SK-N-SH treated with all-trans-retinoic acid at 6 μM for 48 hours (cell line): ENCODE data around the gene SPACA9.

Experiments used
- ATAC-seq: fragments of 200-7000 bp; cut with Tn5 transposase; 3 replicates; pipeline ENCODE4 v1.9.1; 2020; ENCODE audit warnings: mild to moderate bottlenecking, moderate library complexity
- ARNTL ChIP-seq: fragments of 450-650 bp; formaldehyde crosslinking; IDR thresholded peaks from 2 replicates; pipeline ENCODE4 v1.5.0; 2020; ENCODE audit warnings: low read depth, mild to moderate bottlenecking, moderate library complexity, borderline replicate concordance
- BACH2 ChIP-seq: fragments of 250-450 bp; sonication (Bioruptor Pico); IDR thresholded peaks from 2 replicates; pipeline ENCODE4 v1.9.0; 2021; ENCODE audit warnings: mild to moderate bottlenecking, borderline replicate concordance
- GLIS3 ChIP-seq: fragments of 250-450 bp; sonication (Bioruptor Pico); IDR thresholded peaks from 2 replicates; pipeline ENCODE4 v1.5.0; 2020; ENCODE audit warnings: mild to moderate bottlenecking, moderate library complexity
- ISL1 ChIP-seq: fragments of 250-450 bp; sonication (Bioruptor Pico); IDR thresholded peaks from 2 replicates; pipeline ENCODE4 v2.1.2; 2022; ENCODE audit warnings: mild to moderate bottlenecking, moderate library complexity
- OSR1 ChIP-seq: fragments of 250-450 bp; sonication (Bioruptor Pico); IDR thresholded peaks from 2 replicates; pipeline ENCODE4 v1.8.0; 2022; ENCODE audit warnings: moderate library complexity, mild to moderate bottlenecking, inconsistent platforms
- PPARA ChIP-seq: fragments of 250-450 bp; sonication (Bioruptor Pico); IDR thresholded peaks from 2 replicates; pipeline ENCODE4 v1.5.0; 2020; ENCODE audit warnings: mild to moderate bottlenecking, borderline replicate concordance
- RARB ChIP-seq: fragments of 250-450 bp; sonication (Bioruptor Pico); IDR thresholded peaks from 2 replicates; pipeline ENCODE4 v1.8.0; 2021; ENCODE audit warnings: mild to moderate bottlenecking, moderate library complexity
- SNAI2 ChIP-seq: fragments of 250-450 bp; sonication (Bioruptor Pico); IDR thresholded peaks from 2 replicates; pipeline ENCODE4 v1.5.0; 2020; ENCODE audit warnings: mild to moderate bottlenecking, moderate library complexity
- TOX ChIP-seq: fragments of 250-450 bp; sonication (Bioruptor Pico); IDR thresholded peaks from 2 replicates; pipeline ENCODE4 v1.8.0; 2021; ENCODE audit warnings: mild to moderate bottlenecking, moderate library complexity, borderline replicate concordance
- ZC3H10 ChIP-seq: fragments of 250-450 bp; sonication (Bioruptor Pico); IDR thresholded peaks from 2 replicates; pipeline ENCODE4 v1.5.1; 2021; ENCODE audit warnings: mild to moderate bottlenecking, moderate library complexity
- ZFP3 ChIP-seq: fragments of 250-450 bp; sonication (Bioruptor Pico); IDR thresholded peaks from 2 replicates; pipeline ENCODE4 v1.5.0; 2020; ENCODE audit warnings: mild to moderate bottlenecking, moderate library complexity
- ZFP30 ChIP-seq: fragments of 450-650 bp; formaldehyde crosslinking; IDR thresholded peaks from 2 replicates; pipeline ENCODE4 v1.5.0; 2022; ENCODE audit warnings: mild to moderate bottlenecking, moderate library complexity
- ZNF565 ChIP-seq: fragments of 450-650 bp; formaldehyde crosslinking; conservative IDR thresholded peaks from 2 replicates; pipeline ENCODE4 v1.5.0; 2020; ENCODE audit warnings: low read depth, mild to moderate bottlenecking, moderate library complexity
- ZNF70 ChIP-seq: fragments of 450-650 bp; formaldehyde crosslinking; IDR thresholded peaks from 2 replicates; pipeline ENCODE4 v1.5.0; 2020; ENCODE audit warnings: mild to moderate bottlenecking, moderate library complexity
- ZNF8 ChIP-seq: fragments of 450-650 bp; formaldehyde crosslinking; IDR thresholded peaks from 2 replicates; pipeline ENCODE4 v1.5.0; 2020; ENCODE audit warnings: mild to moderate bottlenecking, moderate library complexity
- TF ChIP-seq, protein P1 (sequence below): fragments of 250-450 bp; sonication (Bioruptor Pico); IDR thresholded peaks from 2 replicates; pipeline ENCODE4 v1.5.1; 2021; ENCODE audit warnings: mild to moderate bottlenecking, moderate library complexity
- TF ChIP-seq, protein P2 (sequence below): fragments of 250-450 bp; sonication (Bioruptor Pico); IDR thresholded peaks from 2 replicates; pipeline ENCODE4 v1.5.0; 2020; ENCODE audit warnings: mild to moderate bottlenecking, moderate library complexity
- TF ChIP-seq, protein P3 (sequence below): fragments of 250-450 bp; sonication (Bioruptor Pico); IDR thresholded peaks from 2 replicates; pipeline ENCODE4 v1.5.1; 2020; ENCODE audit warnings: low read depth, mild to moderate bottlenecking, moderate library complexity
- TF ChIP-seq, protein P4 (sequence below): fragments of 250-450 bp; sonication (Bioruptor Pico); IDR thresholded peaks from 2 replicates; pipeline ENCODE4 v1.8.0; 2020; ENCODE audit warnings: mild to moderate bottlenecking, moderate library complexity, borderline replicate concordance
- TF ChIP-seq, protein P5 (sequence below): fragments of 250-450 bp; sonication (Bioruptor Pico); IDR thresholded peaks from 2 replicates; pipeline ENCODE4 v1.8.0; 2021; ENCODE audit warnings: low read depth, mild to moderate bottlenecking, moderate library complexity, borderline replicate concordance

Gene SPACA9

DNA sequence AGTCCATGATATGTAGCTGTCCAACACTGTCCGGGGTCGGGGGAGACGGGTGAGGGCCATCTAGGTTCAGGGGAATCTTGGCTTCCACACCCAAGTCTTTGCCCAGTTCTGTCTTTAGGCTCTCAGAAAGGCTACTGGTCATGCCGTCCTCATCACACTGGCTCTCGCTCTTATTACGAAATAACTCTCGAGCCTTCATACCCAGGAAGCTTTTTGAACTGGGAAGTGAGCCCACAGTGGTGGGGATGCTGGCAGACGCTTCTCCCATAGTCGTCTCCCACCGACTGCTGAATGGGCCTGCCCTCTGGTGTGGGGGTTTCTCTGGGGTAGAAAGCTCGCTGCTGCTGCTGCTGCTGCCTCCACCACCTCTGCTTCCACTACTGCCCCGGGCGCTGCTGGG, 17.6 kb downstream of the SPACA9 start:
- TF ChIP-seq ZFP30 (CRISPR knock-in tag) (no peak), OSR1 (no peak), ZNF8 (CRISPR knock-in tag) (no peak), SNAI2 (CRISPR knock-in tag) (no peak), PPARA (CRISPR knock-in tag) (no peak), ZNF70 (CRISPR knock-in tag) (no peak), GLIS3 (CRISPR knock-in tag) (no peak)
- TF ChIP-seq, protein P1, sequence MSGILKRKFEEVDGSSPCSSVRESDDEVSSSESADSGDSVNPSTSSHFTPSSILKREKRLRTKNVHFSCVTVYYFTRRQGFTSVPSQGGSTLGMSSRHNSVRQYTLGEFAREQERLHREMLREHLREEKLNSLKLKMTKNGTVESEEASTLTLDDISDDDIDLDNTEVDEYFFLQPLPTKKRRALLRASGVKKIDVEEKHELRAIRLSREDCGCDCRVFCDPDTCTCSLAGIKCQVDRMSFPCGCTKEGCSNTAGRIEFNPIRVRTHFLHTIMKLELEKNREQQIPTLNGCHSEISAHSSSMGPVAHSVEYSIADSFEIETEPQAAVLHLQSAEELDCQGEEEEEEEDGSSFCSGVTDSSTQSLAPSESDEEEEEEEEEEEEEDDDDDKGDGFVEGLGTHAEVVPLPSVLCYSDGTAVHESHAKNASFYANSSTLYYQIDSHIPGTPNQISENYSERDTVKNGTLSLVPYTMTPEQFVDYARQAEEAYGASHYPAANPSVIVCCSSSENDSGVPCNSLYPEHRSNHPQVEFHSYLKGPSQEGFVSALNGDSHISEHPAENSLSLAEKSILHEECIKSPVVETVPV (CRISPR knock-in tag): no peak
- TF ChIP-seq, protein P2, sequence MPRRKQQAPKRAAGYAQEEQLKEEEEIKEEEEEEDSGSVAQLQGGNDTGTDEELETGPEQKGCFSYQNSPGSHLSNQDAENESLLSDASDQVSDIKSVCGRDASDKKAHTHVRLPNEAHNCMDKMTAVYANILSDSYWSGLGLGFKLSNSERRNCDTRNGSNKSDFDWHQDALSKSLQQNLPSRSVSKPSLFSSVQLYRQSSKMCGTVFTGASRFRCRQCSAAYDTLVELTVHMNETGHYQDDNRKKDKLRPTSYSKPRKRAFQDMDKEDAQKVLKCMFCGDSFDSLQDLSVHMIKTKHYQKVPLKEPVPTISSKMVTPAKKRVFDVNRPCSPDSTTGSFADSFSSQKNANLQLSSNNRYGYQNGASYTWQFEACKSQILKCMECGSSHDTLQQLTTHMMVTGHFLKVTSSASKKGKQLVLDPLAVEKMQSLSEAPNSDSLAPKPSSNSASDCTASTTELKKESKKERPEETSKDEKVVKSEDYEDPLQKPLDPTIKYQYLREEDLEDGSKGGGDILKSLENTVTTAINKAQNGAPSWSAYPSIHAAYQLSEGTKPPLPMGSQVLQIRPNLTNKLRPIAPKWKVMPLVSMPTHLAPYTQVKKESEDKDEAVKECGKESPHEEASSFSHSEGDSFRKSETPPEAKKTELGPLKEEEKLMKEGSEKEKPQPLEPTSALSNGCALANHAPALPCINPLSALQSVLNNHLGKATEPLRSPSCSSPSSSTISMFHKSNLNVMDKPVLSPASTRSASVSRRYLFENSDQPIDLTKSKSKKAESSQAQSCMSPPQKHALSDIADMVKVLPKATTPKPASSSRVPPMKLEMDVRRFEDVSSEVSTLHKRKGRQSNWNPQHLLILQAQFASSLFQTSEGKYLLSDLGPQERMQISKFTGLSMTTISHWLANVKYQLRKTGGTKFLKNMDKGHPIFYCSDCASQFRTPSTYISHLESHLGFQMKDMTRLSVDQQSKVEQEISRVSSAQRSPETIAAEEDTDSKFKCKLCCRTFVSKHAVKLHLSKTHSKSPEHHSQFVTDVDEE (CRISPR knock-in tag): no peak

DNA sequence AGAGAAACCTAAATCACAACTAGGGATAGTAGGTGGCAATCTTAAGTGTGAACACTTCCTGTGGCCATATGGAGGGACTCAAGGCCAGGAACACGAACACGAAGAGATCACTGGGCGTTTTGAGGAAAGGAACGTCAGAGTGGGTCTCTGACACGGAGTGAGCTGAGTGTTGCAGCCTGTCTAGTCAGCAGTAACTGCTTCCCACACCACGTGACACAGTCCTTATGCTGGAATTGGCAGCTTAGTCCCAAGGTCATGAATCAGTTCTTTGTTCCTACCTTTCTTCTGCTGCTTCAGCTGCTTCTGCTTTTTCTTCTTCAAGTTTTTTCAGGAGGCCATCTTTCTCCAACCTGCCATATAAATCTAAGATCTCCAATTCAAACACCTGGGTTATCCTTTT, 18.2 kb downstream of the SPACA9 start:
- no peak for ATAC-seq
- TF ChIP-seq, protein P3, sequence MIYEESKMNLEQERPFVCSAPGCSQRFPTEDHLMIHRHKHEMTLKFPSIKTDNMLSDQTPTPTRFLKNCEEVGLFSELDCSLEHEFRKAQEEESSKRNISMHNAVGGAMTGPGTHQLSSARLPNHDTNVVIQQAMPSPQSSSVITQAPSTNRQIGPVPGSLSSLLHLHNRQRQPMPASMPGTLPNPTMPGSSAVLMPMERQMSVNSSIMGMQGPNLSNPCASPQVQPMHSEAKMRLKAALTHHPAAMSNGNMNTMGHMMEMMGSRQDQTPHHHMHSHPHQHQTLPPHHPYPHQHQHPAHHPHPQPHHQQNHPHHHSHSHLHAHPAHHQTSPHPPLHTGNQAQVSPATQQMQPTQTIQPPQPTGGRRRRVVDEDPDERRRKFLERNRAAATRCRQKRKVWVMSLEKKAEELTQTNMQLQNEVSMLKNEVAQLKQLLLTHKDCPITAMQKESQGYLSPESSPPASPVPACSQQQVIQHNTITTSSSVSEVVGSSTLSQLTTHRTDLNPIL (CRISPR knock-in tag): no peak
- TF ChIP-seq SNAI2 (CRISPR knock-in tag) (no peak), ZC3H10 (CRISPR knock-in tag) (no peak), ISL1 (CRISPR knock-in tag) (no peak), ARNTL (CRISPR knock-in tag) (no peak), TOX (CRISPR knock-in tag) (no peak), ZNF8 (CRISPR knock-in tag) (no peak), GLIS3 (CRISPR knock-in tag) (no peak)
- TF ChIP-seq, protein P4, sequence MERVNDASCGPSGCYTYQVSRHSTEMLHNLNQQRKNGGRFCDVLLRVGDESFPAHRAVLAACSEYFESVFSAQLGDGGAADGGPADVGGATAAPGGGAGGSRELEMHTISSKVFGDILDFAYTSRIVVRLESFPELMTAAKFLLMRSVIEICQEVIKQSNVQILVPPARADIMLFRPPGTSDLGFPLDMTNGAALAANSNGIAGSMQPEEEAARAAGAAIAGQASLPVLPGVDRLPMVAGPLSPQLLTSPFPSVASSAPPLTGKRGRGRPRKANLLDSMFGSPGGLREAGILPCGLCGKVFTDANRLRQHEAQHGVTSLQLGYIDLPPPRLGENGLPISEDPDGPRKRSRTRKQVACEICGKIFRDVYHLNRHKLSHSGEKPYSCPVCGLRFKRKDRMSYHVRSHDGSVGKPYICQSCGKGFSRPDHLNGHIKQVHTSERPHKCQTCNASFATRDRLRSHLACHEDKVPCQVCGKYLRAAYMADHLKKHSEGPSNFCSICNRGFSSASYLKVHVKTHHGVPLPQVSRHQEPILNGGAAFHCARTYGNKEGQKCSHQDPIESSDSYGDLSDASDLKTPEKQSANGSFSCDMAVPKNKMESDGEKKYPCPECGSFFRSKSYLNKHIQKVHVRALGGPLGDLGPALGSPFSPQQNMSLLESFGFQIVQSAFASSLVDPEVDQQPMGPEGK (CRISPR knock-in tag): no peak
- TF ChIP-seq, protein P5, sequence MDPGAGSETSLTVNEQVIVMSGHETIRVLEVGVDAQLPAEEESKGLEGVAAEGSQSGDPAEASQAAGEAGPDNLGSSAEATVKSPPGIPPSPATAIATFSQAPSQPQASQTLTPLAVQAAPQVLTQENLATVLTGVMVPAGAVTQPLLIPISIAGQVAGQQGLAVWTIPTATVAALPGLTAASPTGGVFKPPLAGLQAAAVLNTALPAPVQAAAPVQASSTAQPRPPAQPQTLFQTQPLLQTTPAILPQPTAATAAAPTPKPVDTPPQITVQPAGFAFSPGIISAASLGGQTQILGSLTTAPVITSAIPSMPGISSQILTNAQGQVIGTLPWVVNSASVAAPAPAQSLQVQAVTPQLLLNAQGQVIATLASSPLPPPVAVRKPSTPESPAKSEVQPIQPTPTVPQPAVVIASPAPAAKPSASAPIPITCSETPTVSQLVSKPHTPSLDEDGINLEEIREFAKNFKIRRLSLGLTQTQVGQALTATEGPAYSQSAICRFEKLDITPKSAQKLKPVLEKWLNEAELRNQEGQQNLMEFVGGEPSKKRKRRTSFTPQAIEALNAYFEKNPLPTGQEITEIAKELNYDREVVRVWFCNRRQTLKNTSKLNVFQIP (CRISPR knock-in tag): no peak

More for the DNA sequence above, 17.6 kb downstream of the SPACA9 start:
- no peak for ATAC-seq

DNA sequence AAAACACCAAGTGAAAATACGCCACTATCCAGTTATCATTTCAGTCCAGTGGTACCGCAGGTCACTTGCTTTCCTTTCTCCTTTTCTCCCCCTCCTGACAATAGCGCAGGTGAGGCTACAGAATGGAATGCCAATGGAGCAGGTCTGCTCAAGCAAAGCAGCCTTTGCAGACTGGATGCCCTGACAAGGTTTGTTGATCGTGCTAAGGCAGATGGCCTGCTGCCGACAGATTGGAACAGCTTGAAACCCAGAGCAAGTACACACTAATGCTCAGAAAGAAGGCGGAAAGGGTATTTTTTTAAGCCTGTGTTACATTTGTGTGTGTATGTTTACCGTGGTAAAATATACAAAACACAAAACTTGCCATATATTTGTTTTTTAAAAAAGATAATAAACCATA, 19.4 kb downstream of the SPACA9 start:
- no peak for ATAC-seq
- TF ChIP-seq PPARA (CRISPR knock-in tag): no peak
- no peak for TF ChIP-seq ZNF70 (CRISPR knock-in tag)
- no peak for TF ChIP-seq BACH2 (CRISPR knock-in tag)
- no peak for TF ChIP-seq RARB (CRISPR knock-in tag)
- TF ChIP-seq, protein P2 (CRISPR knock-in tag): no peak
- no peak for TF ChIP-seq TOX (CRISPR knock-in tag)
- no peak for TF ChIP-seq ZC3H10 (CRISPR knock-in tag)
- no peak for TF ChIP-seq SNAI2 (CRISPR knock-in tag)
- TF ChIP-seq OSR1: no peak
- TF ChIP-seq, protein P5 (CRISPR knock-in tag): no peak
- TF ChIP-seq ZNF8 (CRISPR knock-in tag): no peak
- TF ChIP-seq, protein P1 (CRISPR knock-in tag): no peak
- TF ChIP-seq ZNF565 (CRISPR knock-in tag): no peak
- no peak for TF ChIP-seq ZFP3 (CRISPR knock-in tag)
- no peak for TF ChIP-seq ZFP30 (CRISPR knock-in tag)
- no peak for TF ChIP-seq GLIS3 (CRISPR knock-in tag)
